Motor neuron (in vitro differentiated cells): ENCODE measurements around the gene SUMF1. TPM values are rescaled to one million over a fixed set of nuclear protein-coding genes. Genes with fewer than 3 reads are reported as not detected.

Experiments
- ATAC-seq, 8 experiments: fragments of 200-7000 bp; cut with Tn5 transposase; replicated peaks in 6 of 8; 2 replicates each; pipeline ENCODE4 v1.8.0; 2021; ENCODE audit warnings: mild to moderate bottlenecking in 8 of 8, moderate library complexity in 8 of 8
- H3K27ac ChIP-seq, 2 donors: fragments of 250-450 bp; sonication (Bioruptor Pico); 2 replicates each; pipeline ENCODE4 v1.9.0; 2021; ENCODE audit warnings: antibody characterized with exemption in 2 of 2, mild to moderate bottlenecking in 2 of 2, moderate library complexity in 1 of 2
- H3K4me1 ChIP-seq, 2 donors: fragments of 250-450 bp; sonication (Bioruptor Pico); replicated peaks in 1 of 2; 2 replicates each; pipeline ENCODE4 v1.6.1; 2021; ENCODE audit warnings: antibody characterized with exemption in 2 of 2, mild to moderate bottlenecking in 2 of 2, moderate library complexity in 1 of 2
- H3K4me3 ChIP-seq, 5 donors: fragments of 250-450 bp; sonication (Bioruptor Pico); 2 replicates each; pipeline ENCODE4 v1.9.0; 2021; ENCODE audit warnings: antibody characterized with exemption in 5 of 5, mild to moderate bottlenecking in 5 of 5, moderate library complexity in 4 of 5
- whole genome bisulfite sequencing, 10 experiments: fragments of 450-650 bp; shearing (Covaris generic); methylation state at CpG; one replicate each; pipeline ENCODE4 v1.0.0; 2022; 5-methylcytosine and 5-hydroxymethylcytosine counted together
- in situ Hi-C, 9 experiments: fragments of 400-800 bp; cut with MboI; loops; one replicate each; pipeline ENCODE4 v1.15.0; 2021; ENCODE audit warnings: low sequenced_read_pairs in 9 of 9, low pct_unique_long_range_greater_than_20kb in 2 of 9; ENCODE audit not compliant: unreplicated experiment in 9 of 9
- total RNA-seq, 8 experiments: library from RNA; unstranded; fragments of 300-600 nt; gene quantifications; 2 replicates each; pipeline versions ENCODE4 v1.2.3 to v1.2.4, GENCODE V29; 2022

SUMF1 gene
- total RNA-seq: 10 to 100 TPM in 4 of 8 experiments, 1 to 10 TPM in 4; 3.1 to 52.6 (median 12.1) TPM

DNA sequence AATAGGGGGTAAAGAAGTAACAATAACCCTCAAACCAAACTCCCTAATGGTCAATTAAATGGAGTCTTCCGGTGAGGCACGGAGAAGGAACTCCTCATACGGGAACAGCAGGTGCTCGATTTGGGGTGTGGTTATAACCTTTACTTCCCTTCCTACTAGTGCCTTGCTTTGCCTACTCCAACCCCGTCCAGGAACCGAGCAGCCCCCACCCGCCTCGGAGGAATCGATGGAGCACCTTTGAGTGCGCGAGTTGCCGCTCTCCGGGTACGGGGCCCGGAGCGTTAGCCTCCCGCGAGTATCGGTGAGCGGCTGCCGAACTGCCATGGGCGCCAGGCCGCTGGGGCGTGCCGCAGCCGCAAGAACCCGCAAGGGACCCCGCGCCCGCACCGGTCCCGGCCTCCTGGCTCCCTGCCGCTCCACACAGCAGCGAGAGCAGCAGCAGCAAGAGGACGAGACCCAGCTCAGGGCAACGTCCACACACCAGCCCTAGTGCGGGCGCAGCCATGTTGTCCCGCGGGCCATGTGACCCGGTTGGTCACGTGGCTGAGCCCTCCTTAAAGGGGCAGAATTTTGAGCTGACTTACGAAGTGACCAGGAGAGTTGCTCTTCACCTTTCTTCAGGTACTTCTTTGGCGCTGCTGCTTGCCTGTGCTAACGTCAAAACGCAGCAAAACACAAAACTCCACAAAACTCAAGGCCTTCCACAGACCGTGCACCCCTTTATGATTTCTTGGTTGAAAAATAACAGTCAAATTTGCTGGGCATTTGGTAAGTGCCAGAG is at the start of gene SUMF1:
TSS of gene SUMF1 (minus strand) at position 529 of the 781 bp plus-strand sequence. CDS start at position 505, 24 bp downstream.
- Histone ChIP-seq H3K27ac (peak within 1 kb of the TSS; percentile 75 to 87), H3K4me3 (peak within 1 kb of the TSS; percentile 69 to 98 (median 94)), H3K4me1 (peaks cover 5 to 8% of the 10 kb centered on the region in 2 donors)
- 0 to 8% (median 3%) methylated on average over 1 to 8 of the region's 47 CpGs; no CpG with 5 or more reads in 2 of the 10 experiments for WGBS, 10 experiments
- peak; percentile 97 to 99 (median 98) for ATAC-seq
- in situ Hi-C loops: no loop called here

GRCh38 chr3:4515916-4516579 is 49.0 kb upstream of the SUMF1 start:
- peak in 1 of 8 experiments; percentile 51 for ATAC-seq
- no peak overlapping the region for H3K4me3 ChIP-seq
- H3K4me1 ChIP-seq: peaks cover 3 to 28% of the 10 kb centered on the region in 2 donors
- in situ Hi-C loops: no loop called here
- H3K27ac ChIP-seq: no peak overlapping the region
- WGBS, 10 experiments: 67 to 90% (median 83%) methylated on average over 2 to 7 of the region's 7 CpGs

DNA sequence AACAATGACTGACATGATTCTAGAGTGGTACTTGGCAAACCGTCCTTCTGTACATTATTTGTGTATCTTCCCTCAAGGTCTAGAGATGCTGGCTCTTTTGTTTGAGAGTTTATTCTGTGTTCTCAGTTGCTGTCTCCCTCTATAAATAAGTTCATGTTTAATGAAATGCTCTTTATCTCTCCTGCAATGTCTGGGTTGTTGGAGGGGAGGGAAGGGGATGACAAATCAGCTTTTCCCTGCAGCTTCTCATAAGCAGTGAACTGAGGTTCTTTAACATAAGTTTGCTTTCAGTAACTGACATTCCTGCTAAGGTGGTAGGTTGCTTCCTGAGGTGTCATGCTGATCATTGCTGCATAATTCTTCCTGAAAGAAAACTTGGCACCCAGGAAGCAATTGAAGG is 47.8 kb upstream of the SUMF1 start:
- no peak overlapping the region for H3K27ac ChIP-seq
- 38 to 100% (median 82%) methylated on average over 1 of the region's 1 CpG; no CpG with 5 or more reads in 2 of the 10 experiments for WGBS, 10 experiments
- ATAC-seq: peak in 1 of 8 experiments; percentile 32
- no peak overlapping the region for H3K4me3 ChIP-seq
- in situ Hi-C loops: no loop called here
- peaks cover 3 to 28% of the 10 kb centered on the region in 2 donors for H3K4me1 ChIP-seq

- in situ Hi-C loops: no loop called here
- Histone ChIP-seq H3K27ac (no peak overlapping the region), H3K4me3 (no peak overlapping the region), H3K4me1 (peaks cover 3 to 28% of the 10 kb centered on the region in 2 donors)
- no peak for ATAC-seq
- 47 to 100% (median 80%) methylated on average over 2 to 5 of the region's 5 CpGs; no CpG with 5 or more reads in 1 of the 10 experiments for WGBS, 10 experiments
Measured at GRCh38 chr3:4514321-4514720, 47.3 kb upstream of the SUMF1 start.

DNA sequence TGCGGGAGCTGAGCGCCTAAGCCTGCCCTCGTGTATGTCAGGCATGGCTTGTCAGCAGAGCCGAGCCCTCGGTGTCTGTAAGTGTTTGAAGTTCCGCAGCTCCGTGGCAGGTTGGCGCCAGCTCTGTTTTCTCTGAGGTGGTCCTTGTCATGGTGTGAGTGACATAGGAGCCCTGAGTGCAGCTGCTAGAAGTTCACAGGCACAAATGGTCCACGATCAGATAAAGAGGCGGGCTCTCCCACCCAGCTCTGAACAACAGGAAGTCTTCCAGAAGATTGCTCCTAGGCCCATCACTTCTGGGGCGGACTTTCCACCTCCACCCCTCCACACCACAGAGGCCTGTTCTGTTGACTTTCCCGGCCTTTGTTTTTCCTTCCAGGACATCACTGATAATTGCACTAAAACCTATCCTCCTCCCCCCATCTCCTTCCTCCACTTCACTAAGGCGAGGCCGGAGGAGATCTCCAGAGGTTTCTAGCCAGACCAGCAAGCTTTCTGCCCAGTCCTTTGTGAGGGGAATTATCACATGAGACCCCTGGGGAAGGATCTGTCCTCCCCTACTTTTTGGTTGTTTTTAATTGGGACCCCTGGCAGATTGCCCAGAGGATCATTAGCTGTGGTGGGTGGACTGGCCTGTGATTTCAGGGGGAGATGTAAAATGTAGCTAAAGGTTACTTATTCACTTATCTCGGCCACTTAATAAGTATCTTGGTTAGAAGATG is 46.0 kb upstream of the SUMF1 start:
- Histone ChIP-seq H3K27ac (no peak overlapping the region), H3K4me3 (no peak overlapping the region), H3K4me1 (peaks cover 12 to 33% of the 10 kb centered on the region in 2 donors)
- in situ Hi-C loops: no loop called here
- WGBS, 10 experiments: 43 to 95% (median 79%) methylated on average over 1 to 10 of the region's 15 CpGs; no CpG with 5 or more reads in 3 of the 10 experiments
- ATAC-seq: no peak

DNA sequence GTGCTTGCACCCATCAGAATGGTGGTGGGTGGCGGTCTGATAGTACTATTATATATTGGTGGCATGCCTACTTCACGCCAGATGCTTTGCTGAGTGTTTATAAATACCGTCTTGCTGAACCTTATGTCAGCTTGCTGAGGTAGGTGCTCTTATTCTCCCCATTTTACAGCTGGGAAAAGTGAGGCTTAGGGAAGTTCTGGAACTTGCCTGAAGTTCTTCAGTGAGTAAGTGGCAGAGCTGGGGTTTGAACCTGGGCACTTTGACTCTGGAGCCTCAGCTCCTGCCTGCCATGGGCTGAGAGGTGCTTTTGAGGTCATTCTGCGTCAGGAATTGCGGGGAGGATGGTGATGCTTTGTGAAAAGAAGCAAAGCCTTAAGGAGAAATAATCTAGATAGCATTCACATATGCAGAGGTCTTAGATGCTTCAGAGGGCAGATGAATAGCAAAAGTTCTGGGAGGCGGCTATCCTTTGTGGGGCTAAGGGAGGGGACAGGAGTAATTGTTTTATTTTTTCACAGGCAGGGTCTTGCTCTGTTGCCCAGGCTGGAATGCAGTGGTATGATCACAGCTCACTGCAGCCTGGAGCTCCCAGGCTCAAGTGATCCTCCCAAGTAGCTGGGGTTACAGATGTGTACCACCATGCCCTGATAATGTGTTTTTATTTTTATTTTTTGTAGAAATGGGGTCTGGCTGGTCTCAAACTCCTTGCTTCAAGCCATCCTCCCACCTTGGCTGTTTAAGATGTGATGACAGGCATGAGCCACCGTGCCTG is 44.6 kb upstream of the SUMF1 start:
- in situ Hi-C loops: no loop called here
- WGBS, 10 experiments: 40 to 100% (median 74%) methylated on average over 1 to 7 of the region's 7 CpGs; no CpG with 5 or more reads in 1 of the 10 experiments
- Histone ChIP-seq H3K27ac (no peak overlapping the region), H3K4me3 (no peak overlapping the region), H3K4me1 (peaks cover 21 to 32% of the 10 kb centered on the region in 2 donors)
- ATAC-seq: no peak

- in situ Hi-C loops: no loop called here
- no peak overlapping the region for H3K27ac ChIP-seq
- H3K4me1 ChIP-seq: peaks cover 19 to 21% of the 10 kb centered on the region in 2 donors
- H3K4me3 ChIP-seq: no peak overlapping the region
- no peak for ATAC-seq
- WGBS, 10 experiments: 56 to 100% (median 84%) methylated on average over 2 to 5 of the region's 5 CpGs
Measured at GRCh38 chr3:4509983-4510755, 43.1 kb upstream of the SUMF1 start.

DNA sequence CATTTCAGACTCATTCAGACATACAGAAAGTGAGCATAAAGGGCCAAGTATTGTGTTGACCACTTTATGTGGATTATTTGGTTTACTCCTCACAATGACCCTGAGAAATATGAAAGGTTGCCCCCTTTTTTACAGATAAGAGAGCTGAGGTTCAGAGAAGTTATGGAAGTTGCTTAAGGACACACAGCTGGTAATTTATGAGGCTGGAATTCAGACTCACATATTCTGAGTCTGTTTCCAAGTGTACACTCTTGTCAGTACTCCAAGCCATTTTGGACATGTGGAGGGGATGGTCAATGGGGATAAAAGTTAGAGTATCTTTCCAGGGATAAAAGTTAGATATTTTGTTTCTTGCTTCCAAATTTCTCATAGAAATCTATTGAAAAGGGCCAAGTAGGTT is 42.0 kb upstream of the SUMF1 start:
- in situ Hi-C loops: no loop called here
- Histone ChIP-seq H3K4me1 (peaks cover 16 to 21% of the 10 kb centered on the region in 2 donors), H3K4me3 (no peak overlapping the region), H3K27ac (no peak overlapping the region)
- ATAC-seq: no peak

- 14 to 77% (median 52%) methylated on average over 1 to 8 of the region's 8 CpGs; no CpG with 5 or more reads in 1 of the 10 experiments for WGBS, 10 experiments
- Histone ChIP-seq H3K4me3 (no peak overlapping the region), H3K27ac (no peak overlapping the region), H3K4me1 (peaks cover 16 to 21% of the 10 kb centered on the region in 2 donors)
- in situ Hi-C loops: no loop called here
- ATAC-seq: no peak
Measured at GRCh38 chr3:4508048-4508981, 41.2 kb upstream of the SUMF1 start.

DNA sequence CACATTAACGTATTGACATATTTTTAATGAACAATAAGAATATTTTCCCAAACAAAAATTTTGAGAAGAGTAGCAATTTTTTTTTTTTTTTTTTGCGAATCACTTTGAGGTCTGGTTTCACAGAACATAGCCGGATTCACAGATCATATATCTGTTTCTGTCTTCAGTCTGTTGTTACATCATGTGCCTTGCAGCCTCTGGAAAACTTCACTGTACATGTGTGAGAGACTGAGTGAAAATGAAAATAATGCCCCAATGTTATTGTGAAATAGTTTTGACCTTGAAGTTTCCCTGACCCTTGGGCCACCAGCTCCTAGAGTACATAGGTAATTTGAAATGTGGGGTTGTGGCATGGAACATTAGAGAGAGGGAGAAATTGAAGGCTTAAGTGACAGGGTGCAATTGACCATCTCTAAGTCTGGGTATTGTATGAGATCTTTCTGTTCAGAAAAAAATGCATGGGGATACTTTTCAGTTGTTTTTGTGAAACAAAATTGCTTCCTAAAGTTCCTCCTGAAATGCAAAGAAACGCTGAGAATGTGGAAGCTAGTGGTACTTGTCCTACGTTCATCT is 40.0 kb upstream of the SUMF1 start:
- peak in 4 of 8 experiments; percentile 22 to 56 (median 34) for ATAC-seq
- Histone ChIP-seq H3K27ac (no peak overlapping the region), H3K4me1 (peaks cover 16 to 21% of the 10 kb centered on the region in 2 donors), H3K4me3 (no peak overlapping the region)
- in situ Hi-C loops: no loop called here
- WGBS, 10 experiments: 33 to 88% (median 79%) methylated on average over 2 to 5 of the region's 5 CpGs

DNA sequence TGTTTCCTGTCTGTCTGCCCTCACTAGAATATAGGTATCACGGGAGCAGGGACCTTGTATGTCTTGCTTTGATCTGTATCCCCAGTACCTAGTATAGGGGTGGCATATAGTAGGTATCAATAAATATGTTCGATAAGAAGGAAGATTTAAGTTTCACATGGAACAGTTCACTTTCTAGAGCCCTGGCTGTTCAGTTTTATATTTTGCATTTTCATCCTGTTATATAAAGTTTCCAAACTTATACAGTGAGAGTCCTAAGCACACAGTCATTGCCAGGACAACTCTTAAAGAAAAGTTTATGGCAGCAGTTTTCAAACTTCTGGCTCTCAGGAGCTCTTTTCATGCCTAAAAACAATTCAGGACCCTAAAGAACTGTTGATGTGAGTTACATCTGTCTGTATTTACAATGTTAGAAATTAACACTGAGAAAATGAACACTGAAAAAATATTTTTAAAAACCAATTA is 39.5 kb upstream of the SUMF1 start:
- ATAC-seq: no peak
- WGBS, 10 experiments: 40 to 100% (median 86%) methylated on average over 1 to 2 of the region's 2 CpGs; no CpG with 5 or more reads in 1 of the 10 experiments
- no peak overlapping the region for H3K4me3 ChIP-seq
- in situ Hi-C loops: no loop called here
- peaks cover 16 to 21% of the 10 kb centered on the region in 2 donors for H3K4me1 ChIP-seq
- no peak overlapping the region for H3K27ac ChIP-seq
